Placental epithelial cell (primary cell): ENCODE measurements around the gene MRGPRF. TPM values are rescaled to one million over a fixed set of nuclear protein-coding genes. Genes with fewer than 3 reads are reported as not detected.

Experiments
- total RNA-seq: library from RNA; depleted of rRNA; stranded (reverse); fragments of >200 nt; gene quantifications from 2 replicates; pipeline ENCODE4 v1.2.3, GENCODE V29; 2012

MRGPRF gene, protein sequence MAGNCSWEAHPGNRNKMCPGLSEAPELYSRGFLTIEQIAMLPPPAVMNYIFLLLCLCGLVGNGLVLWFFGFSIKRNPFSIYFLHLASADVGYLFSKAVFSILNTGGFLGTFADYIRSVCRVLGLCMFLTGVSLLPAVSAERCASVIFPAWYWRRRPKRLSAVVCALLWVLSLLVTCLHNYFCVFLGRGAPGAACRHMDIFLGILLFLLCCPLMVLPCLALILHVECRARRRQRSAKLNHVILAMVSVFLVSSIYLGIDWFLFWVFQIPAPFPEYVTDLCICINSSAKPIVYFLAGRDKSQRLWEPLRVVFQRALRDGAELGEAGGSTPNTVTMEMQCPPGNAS
- 3.7 and 5.1 TPM in 2 replicates for total RNA-seq

DNA sequence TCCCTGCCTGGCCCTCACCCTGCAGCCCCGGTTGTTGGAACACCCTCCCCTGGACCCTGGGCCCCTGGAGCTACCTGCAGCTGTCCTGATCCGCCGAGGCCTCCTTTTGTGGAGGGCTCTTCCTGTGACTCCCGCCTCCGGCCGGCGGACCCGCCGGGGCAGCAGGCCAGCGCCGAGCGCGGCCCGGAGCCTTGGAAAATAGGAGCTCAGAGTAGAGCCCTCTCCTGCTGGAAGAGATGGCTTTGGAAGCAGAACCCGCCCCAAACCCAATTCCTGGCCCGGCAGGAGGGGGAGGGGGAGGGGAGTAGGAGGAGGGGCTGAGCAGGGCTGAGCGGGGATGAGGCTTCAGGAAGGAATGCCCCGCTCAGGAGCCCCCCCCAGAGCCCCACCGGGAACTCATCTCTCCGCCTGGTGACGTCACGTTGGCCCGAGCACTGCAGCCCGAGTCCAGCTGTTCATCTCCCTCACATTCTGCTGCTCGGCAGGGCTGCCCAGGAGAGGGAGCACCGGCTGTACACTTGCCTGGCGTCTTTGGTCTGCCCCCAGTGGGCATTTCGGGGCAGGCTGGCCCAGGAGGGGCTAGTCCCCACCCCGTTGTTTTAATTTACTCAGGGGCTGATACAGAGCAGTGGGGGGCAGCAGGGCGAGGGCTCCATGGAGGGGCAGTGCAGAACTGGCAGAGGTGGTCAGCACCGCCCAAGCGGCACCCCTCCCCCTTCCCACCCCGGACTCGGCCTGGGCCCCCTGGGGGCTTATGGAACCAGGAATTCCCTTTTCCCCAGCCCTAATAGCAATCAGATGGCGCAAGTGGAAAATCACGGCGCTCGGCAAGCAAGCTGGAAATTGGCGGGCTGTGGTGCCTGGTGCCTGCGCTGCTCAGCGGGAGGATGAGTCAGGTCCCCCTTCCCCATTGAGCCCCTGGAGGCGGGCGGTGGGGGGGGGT, at the start of gene MRGPRF:
TSS of gene MRGPRF (minus strand) at position 238 of the 943 bp plus-strand sequence. CDS start 3,345 bp downstream, outside the sequence.

GRCh38 chr11:69048694-69049489, 35.8 kb upstream of the MRGPRF start, which contains the start of gene TPCN2:
TSS of gene TPCN2 (plus strand) at chr11:69048932. CDS start at chr11:69048998, 66 bp downstream.

DNA sequence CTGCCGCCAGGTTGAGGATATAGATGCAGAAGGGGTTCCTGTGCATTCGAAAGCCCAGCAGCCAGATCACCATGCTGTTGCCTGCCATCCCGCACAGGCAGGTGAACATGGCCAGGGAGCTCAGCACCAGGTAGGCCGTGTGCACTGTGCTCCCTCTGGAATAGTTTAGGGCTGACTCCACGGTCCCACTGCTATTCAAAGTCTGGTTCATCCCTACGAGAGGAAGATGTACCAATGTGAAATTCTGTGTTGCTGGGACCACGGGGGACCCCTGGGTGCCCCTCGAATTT, 32.3 kb downstream of the MRGPRF start, which contains the start of gene MRGPRD:
TSS of gene MRGPRD (minus strand) at position 211 of the 290 bp plus-strand sequence. CDS start at position 211, 0 bp downstream.

Other genes starting within 250 kb of the MRGPRF start
- gene CPT1A, start 171.3 kb downstream of the MRGPRF start, total RNA-seq: 20.9 and 28.7 TPM in 2 replicates
- gene MRPL21, start 109.4 kb downstream of the MRGPRF start, total RNA-seq: 30.6 and 50.3 TPM in 2 replicates
- gene IGHMBP2, start 109.4 kb downstream of the MRGPRF start, total RNA-seq: 10.1 and 13.3 TPM in 2 replicates
- gene MRGPRD, start 32.3 kb downstream of the MRGPRF start, total RNA-seq: not detected in 2 replicates
- 10.6 and 12.2 TPM in 2 replicates for gene TPCN2, start 35.7 kb upstream of the MRGPRF start, total RNA-seq
- gene SMIM38, start 142.7 kb upstream of the MRGPRF start, total RNA-seq: 0.39 TPM in 1 of 2 replicates, not detected in the other